GM21447 (cell line): ENCODE data around the gene B4GALNT1.
"Not testable (repeated sequence)": the region's sequence is repeated elsewhere in the genome, so short reads cannot be mapped to it uniquely, and the experiment has no call there.

ENCODE experiments used
- ATAC-seq: cut with Tn5 transposase; IDR thresholded peaks from one replicate; pipeline ENCODE4 v1.9.1; 2021; ENCODE audit not compliant: unreplicated experiment

B4GALNT1 gene

GRCh38 chr12:57638096-57638495 is 5.1 kb upstream of the B4GALNT1 start:
- no peak for ATAC-seq

DNA sequence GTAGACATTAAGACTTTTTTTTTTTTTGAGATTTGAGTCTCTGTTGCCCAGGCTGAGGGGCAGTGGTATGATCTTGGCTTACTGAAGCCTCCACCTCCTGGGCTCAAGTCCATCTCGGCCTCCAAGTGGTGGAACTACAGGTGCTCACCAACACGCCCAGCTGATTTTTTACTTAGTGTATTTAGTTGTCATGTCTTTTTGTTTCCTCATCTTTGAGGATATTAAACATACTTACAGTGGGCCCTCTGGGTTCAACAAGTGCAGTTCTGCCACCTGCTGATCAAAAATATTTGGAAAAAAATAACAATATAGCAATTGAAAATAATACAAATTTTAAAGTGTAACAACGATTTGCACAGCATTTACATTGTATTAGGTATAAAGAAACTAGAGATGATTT is 4.4 kb upstream of the B4GALNT1 start:
- ATAC-seq: no peak

- ATAC-seq: not testable (repeated sequence)
These were observed 3.7 kb upstream of the B4GALNT1 start for GRCh38 chr12:57636731-57637130.

DNA sequence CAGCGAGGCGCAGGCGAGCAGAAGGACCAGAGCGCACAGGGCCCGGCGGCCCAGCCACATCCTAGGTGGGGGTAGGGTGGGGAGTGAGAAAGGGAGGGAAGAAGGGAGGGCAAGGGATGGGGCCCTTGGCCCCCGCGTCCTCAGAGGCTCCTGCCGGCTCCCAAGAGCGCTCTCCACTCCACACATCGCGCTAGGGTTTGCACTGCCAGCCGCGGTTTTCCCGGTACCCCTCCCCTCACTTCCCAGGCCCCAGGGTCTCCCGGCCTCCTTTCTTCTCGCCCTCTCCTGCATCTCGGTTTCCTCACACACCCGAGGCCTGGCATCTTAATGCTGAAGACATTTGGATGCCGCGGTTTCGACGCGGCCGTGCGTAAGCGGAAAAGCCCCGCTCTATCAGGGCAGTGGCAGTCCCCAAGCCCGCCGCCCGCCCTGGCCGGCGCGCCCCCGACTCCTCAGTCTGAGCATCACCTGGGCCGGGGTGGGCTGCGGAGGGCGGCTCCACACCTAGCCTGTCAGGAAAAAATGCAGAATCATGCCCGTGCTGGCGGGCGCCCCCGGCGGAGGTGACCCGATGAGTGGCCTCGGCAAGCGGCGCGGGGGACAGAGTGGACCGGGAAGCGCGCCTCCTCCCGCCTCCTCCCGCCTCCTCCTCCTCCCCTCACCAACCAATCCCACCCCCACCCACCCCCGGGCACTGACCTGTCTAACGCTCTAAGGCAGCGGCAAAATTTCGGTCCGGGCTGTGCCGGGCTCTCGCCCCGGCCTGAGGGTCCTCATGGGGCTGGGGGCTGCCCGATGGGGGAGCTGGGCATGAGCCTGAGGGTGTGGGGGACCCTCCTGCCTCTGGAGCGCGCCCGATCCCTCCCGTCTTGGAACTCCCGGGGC is 686 bp downstream of the B4GALNT1 start:
- ATAC-seq: no peak

- ATAC-seq: no peak
These were observed 1.4 kb downstream of the B4GALNT1 start for GRCh38 chr12:57631566-57632072.

GRCh38 chr12:57630891-57631433 is 2.0 kb downstream of the B4GALNT1 start:
- ATAC-seq: no peak

DNA sequence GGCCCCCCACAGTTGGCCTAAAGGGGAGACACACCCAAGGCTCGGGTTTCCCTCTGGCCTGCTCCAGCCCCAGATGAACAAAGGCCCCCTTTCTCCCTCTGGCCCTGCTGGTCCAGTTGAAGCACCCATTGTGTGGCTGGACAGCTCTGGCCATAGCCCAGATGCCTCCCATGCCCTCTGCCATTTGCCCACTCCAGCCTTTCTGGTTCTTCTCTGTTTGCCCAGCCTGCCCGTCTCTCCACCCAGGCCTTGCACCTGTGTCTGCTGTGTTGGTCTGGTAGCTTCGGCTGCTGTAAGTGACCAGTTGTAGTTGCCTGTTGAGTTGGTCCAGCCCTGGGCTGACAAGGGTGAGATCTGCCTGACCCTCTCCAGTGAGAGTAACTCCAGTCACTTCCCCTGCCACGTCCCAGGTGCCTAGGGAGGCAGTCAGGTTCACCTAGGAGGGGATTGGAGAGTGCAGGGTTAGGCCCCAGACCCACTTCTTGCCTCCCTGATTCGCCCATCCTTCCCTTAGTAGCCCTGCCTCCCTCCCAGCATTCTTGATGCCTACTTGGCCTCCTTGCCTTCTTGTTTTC is 3.0 kb downstream of the B4GALNT1 start:
- no peak for ATAC-seq

DNA sequence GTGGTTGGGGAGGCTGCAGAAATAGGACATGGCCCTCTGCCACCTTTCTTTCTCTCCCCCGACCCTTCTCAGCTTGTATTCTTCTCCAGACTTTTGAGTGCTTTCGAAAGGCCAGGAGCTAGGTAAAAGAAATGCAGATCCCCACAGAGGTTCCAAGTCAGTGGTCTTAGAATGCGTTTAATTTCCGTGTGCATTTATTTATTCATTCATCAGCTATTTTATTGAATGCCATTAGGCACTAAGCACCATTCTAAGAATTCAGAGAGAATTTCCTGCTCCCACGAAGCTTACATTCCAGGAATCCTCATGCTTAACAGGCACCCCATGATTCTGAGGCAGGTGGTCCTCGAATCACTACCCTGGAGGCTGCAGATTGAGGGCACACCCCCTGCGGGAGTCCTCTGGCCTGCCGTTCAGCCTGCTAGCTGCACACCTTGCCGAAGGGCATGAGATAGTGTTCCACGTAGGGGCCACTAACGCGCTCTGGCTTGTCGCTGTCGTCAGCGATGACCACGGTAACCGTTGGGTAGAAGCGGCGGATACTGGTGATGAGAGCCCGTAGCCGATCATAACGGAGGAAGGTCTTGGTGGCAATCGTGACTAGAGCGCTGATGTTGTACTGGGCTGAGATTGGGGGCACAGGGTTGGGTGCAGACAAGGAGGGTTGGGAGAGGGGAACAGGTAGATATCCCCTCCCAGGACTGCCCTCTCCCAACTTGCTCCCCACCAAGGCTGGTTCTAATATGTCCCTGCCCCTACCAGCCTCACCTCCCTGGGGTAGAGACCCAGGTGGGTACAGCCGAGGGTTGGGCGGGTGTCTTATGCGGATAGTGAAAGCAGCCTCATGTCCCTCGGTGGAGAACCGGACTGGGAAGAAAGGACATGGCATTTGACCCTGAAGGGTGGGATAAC is 4.5 kb downstream of the B4GALNT1 start:
- no peak for ATAC-seq

GRCh38 chr12:57627501-57628279 is 5.3 kb downstream of the B4GALNT1 start:
- ATAC-seq: no peak

- no peak for ATAC-seq
These were observed 6.0 kb downstream of the B4GALNT1 start for GRCh38 chr12:57626921-57627445.

GRCh38 chr12:57626111-57626920 is 6.7 kb downstream of the B4GALNT1 start:
- no peak for ATAC-seq

- ATAC-seq: no peak
These were observed 7.6 kb downstream of the B4GALNT1 start for GRCh38 chr12:57625261-57626032.

DNA sequence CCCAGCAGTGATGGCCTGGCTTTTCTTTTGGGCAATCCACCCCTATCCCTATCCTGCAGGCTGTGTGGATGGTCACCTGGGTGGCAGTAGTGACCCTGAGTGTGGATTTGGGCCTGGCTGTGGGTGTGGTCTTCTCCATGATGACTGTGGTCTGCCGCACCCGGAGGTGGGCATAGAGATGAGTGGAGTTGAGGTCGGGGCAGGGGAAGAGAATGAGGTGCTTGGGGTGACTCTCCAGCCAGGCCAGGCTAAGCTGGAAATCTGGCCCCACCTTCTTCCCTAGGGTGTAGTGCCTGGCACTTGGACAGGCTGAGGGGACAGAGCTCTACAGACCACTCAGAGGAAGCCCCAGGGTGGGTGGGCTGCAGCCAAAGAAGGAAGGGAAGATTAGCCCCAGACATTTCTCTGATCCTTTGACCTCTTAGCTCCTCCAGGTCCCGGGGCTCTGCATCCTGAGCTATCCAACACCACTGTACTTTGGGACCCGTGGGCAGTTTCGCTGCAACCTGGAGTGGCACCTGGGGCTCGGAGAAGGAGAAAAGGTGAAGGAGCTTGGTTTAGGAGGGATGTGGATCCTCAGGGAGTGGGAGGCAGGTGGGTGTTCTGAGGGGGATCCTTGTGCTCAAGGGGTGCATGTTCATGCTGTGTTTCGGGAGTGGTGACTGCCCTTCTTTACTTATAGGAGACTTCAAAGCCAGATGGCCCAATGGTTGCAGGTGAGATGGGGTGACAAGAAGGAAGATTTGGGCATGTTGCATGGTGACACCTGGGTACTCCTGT is 8.4 kb downstream of the B4GALNT1 start:
- no peak for ATAC-seq

DNA sequence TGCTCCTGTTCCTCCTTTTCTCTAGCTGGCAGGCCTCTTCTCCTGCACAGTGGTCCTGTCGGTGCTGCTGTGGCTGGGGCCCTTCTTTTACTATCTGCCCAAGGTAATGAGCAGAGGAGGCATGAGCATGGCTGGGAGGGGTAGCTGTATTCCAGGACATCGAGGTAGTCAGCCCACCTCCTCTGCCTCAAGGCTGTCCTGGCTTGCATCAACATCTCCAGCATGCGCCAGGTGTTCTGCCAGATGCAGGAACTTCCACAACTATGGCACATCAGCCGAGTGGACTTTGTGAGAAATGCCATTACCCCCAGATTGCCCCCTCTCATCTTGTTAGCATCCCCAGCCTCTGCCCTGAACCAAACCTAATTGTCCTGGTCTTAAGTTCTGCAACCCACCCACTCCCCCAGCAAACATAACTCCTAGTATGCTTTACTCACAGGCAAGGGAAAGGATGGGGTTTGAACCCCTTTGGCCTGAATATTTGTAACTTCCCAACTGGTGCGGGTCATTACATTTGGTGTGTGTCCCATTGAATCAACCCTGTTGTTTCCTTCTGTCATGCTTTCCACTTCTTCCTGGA is 9.1 kb downstream of the B4GALNT1 start:
- ATAC-seq: no peak

DNA sequence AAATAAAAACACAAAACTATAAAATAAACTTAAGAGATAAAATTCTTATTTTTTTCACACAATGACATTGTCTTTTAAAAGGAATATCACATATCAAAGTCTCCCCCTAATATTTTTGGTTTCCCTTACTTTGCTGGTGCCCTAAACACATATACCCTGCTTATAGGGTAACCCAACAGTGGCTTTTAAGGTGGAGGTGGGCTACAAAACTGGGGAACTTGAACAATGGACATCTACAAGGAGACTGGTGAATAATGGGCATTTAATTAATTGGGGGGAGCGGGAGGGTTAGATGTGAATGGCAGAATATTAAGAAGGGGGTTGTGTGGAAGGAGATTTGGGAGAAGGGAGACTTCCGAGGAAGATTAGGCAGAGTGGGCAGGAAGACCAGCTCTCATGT is 9.6 kb downstream of the B4GALNT1 start:
- no peak for ATAC-seq

DNA sequence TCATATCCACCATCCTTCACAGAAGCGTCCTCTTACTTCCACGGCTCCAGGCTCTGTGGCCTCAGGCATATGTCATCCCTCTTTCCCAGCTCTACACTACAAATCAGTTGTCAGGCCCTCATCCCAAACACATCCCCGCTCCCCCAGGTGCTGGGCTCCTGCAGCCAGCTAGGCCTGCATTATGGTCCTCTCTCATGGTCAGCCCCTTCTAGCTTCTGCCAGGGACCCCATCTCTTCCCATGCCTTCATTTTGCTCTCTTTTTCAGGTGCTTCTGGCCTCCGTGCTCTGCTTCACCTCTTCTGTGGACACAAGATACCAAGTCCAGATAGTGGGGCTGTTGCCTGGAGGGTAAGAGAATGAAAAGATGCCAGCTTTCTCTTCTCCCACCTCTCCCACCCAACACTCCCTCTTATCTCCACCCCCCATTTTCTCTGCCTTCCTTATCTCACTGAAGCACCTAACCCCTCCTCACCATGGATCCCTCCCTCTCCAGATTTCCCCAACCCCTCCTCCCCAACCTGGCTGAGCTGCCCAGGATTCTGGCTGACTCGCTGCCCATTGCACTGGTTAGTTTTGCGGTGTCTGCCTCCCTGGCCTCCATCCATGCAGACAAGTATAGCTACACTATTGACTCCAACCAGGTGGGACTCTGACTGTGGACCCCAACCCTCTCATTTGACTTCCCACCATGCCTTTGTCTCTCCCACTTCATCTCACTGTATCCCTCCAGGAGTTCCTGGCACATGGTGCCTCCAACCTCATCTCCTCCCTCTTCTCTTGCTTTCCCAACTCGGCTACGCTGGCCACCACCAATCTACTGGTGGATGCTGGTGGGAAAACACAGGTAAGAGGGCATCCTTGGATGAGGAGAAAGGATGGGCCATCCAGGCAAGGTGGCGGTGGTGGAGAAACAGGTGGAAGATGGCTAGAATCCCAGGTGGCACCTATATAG is 10.4 kb downstream of the B4GALNT1 start:
- ATAC-seq: no peak
